Uterus (tissue), 4 donors: Measurements from ENCODE around the gene TC2N. TPM values are rescaled to one million over a fixed set of nuclear protein-coding genes. Genes with fewer than 3 reads are reported as not detected.
A peak's percentile ranks its signal among the peaks of the same experiment; 100 is the strongest.

Experiments used
- DNase-seq, 2 donors: peaks; one replicate each; pipeline ENCODE4 v3.0.0-alpha.2; 2019 to 2020
- H3K27ac ChIP-seq, 2 donors: fragments of 200-600 bp; sonication (generic); 1 replicate in 1 of 2; 2 replicates in 1 of 2; pipeline ENCODE4 v1.5.1; 2016 to 2018
- H3K27me3 ChIP-seq, 2 donors: fragments of 200-600 bp; sonication (generic); one replicate each; pipeline ENCODE4 v1.5.1; 2018 to 2019; ENCODE audit warnings: control low read depth in 1 of 2
- H3K36me3 ChIP-seq, 2 donors: fragments of 200-600 bp; sonication (generic); one replicate each; pipeline ENCODE4 v1.5.1; 2019; ENCODE audit warnings: control low read depth in 1 of 2
- H3K4me1 ChIP-seq, 2 donors: fragments of 200-600 bp; sonication (generic); one replicate each; pipeline ENCODE4 v1.5.1; 2018 to 2019; ENCODE audit warnings: control low read depth in 1 of 2
- H3K4me3 ChIP-seq, 2 donors: fragments of 200-600 bp; sonication (generic); 1 replicate in 1 of 2; 2 replicates in 1 of 2; pipeline ENCODE4 v1.5.1; 2018 to 2019; ENCODE audit warnings: mild to moderate bottlenecking in 1 of 2
- H3K9me3 ChIP-seq, 2 donors: fragments of 200-600 bp; sonication (generic); one replicate each; pipeline ENCODE4 v1.5.1; 2019; ENCODE audit warnings: control low read depth in 1 of 2
- CTCF ChIP-seq, 4 experiments: fragments of 200-600 bp in 2 of 4; fragments of 450-650 bp in 2 of 4; sonication (generic) in 2 of 4; IDR thresholded peaks; one replicate each; pipeline ENCODE4 v1.5.1; 2016 to 2019; ENCODE audit warnings: antibody characterized with exemption in 4 of 4, mild to moderate bottlenecking in 2 of 4, moderate library complexity in 1 of 4
- POLR2A ChIP-seq, 2 donors: fragments of 450-650 bp; IDR thresholded peaks; one replicate each; pipeline ENCODE4 v1.6.1; 2016; ENCODE audit warnings: antibody characterized with exemption in 2 of 2, mild to moderate bottlenecking in 1 of 2, moderate library complexity in 1 of 2
- intact Hi-C: fragments of 100-400 bp; cut with DNase I; formaldehyde crosslinking; loops from one replicate; pipeline ENCODE4 v1.15.1; 2023; ENCODE audit warnings: low total_unique reads
- total RNA-seq, 4 donors: library from RNA; depleted of rRNA in 3 of 4; stranded (reverse); fragments of >200 nt in 3 of 4; gene quantifications; one replicate each; pipeline versions ENCODE4 v1.1.0 to v1.2.4, GENCODE V29; 2014 to 2023
- donor health status: DM: yes; HTN: yes; CAD: no.

Gene TC2N
- total RNA-seq, 4 donors from 2014 or later: 25.4 to 79.1 (median 36.5) TPM

DNA sequence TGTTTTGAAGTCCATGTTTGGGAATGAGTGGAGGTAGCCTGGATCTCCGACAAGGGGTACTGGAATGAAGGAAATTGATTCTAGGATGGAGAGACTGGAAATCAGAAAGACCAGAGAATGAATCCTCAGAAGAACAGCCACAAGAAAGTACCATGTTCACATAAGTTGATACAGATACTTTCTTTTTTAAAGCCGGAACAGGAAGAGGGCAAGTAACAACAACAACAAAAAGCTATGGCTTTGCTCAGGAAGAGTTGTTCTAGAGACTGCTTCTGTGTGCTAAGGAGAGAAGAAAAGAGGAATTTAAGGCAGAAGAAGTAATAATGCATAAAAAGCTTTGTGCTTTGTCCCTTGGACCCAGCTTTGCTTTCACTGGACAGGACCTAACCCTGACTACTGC is 6.2 kb downstream of the TC2N start:
- Histone ChIP-seq H3K36me3 (no peaks in the 10 kb centered on the region), H3K27ac (no peak overlapping the region), H3K9me3 (no peaks in the 10 kb centered on the region), H3K4me1 (no peaks in the 10 kb centered on the region), H3K27me3 (no peaks in the 10 kb centered on the region), H3K4me3 (no peak overlapping the region)
- DNase-seq: no peak
- TF ChIP-seq POLR2A (IDR thresholded peaks at IDR 0.05): no peak
- no peak for TF ChIP-seq CTCF (IDR thresholded peaks at IDR 0.05)
- intact Hi-C loops: no loop called here

DNA sequence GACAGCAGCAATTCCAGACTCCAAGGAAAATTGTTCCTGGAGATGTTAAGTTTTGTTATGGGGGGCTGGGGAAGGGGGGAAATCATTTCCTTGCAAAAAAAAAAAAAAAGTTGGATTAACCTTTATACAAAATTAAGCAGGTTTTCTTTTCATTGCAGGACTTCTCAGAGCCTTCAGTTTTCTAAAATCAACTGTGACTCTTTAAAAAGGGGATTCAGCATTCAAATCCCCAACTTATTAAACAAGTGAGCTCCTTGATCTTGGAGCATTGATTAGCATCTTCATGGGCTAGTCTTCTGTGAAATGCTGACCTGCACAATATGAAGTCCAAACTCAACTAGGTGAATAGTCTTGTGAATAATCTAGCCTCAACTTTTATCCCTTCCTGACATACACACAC is 7.1 kb downstream of the TC2N start:
- Histone ChIP-seq H3K27ac (no peak overlapping the region), H3K27me3 (no peaks in the 10 kb centered on the region), H3K4me3 (no peak overlapping the region), H3K9me3 (no peaks in the 10 kb centered on the region), H3K36me3 (no peaks in the 10 kb centered on the region), H3K4me1 (peaks cover 3 to 5% of the 10 kb centered on the region in 2 donors)
- no peak for DNase-seq
- TF ChIP-seq CTCF (IDR thresholded peaks at IDR 0.05) (no peak), POLR2A (IDR thresholded peaks at IDR 0.05) (no peak)
- intact Hi-C loops: no loop called here

GRCh38 chr14:91858536-91859275 is 8.6 kb downstream of the TC2N start:
- no peaks in the 10 kb centered on the region for H3K36me3 ChIP-seq
- H3K4me1 ChIP-seq: peaks cover 10 to 12% of the 10 kb centered on the region in 2 donors
- no peak overlapping the region for H3K4me3 ChIP-seq
- DNase-seq: no peak
- intact Hi-C loops: no loop called here
- TF ChIP-seq CTCF (IDR thresholded peaks at IDR 0.05) (no peak), POLR2A (IDR thresholded peaks at IDR 0.05) (no peak)
- no peaks in the 10 kb centered on the region for H3K27me3 ChIP-seq
- no peak overlapping the region for H3K27ac ChIP-seq
- H3K9me3 ChIP-seq: no peaks in the 10 kb centered on the region

DNA sequence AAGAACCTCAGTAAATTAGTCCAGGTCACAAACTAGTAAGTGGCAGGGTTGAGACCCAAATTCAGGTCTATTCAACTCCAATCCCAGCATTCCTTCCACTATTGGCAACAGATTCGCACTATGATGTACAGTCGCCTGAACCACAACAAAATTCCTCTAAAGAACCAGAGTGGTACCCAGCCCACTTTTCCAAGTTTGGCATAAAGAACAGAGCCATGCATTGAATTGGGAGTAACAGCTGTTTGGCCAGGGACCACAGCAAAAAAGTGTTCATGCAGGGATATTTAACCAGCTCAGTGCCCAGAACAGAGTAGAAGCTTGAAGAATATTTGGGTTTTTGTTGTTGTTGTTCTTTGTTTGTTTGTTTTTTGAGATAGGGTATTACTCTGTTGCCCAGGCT is 9.7 kb downstream of the TC2N start:
- no peaks in the 10 kb centered on the region for H3K36me3 ChIP-seq
- peaks cover 10 to 12% of the 10 kb centered on the region in 2 donors for H3K4me1 ChIP-seq
- no peaks in the 10 kb centered on the region for H3K27me3 ChIP-seq
- H3K4me3 ChIP-seq: no peak overlapping the region
- TF ChIP-seq POLR2A (IDR thresholded peaks at IDR 0.05): no peak
- TF ChIP-seq CTCF (IDR thresholded peaks at IDR 0.05): no peak
- intact Hi-C loops: no loop called here
- DNase-seq: no peak
- H3K27ac ChIP-seq: no peak overlapping the region
- H3K9me3 ChIP-seq: no peaks in the 10 kb centered on the region

DNA sequence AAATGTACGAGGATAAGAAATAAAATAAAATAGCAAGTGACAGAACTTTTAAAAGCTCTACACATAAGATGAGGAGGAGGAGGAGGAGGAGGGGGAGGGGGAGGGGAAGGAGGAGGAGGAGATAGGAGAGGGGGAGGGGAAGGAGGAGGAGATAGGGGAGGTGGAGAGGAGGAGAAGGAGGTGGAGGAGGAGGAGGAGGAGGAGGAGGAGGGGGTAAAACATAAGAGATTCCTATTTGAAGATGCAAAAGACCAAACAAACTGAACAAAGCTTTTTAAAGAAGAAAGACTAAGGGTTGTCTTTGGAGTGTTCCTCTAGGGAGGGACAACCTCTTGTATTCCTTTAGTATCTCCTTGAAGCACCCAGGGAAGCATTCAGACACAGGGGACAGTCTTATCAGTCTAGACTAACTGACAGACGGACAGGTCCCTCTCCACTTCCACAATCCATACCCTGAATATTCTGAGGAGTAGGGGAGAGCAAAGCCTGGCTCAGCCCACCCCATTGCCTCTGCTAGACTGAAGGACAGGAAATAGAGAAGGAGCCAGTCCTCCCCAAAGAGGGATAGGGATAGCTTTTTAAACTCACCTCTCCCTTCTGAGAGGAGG is 12.9 kb downstream of the TC2N start:
- TF ChIP-seq POLR2A (IDR thresholded peaks at IDR 0.05): no peak
- no peak for TF ChIP-seq CTCF (IDR thresholded peaks at IDR 0.05)
- DNase-seq: no peak
- intact Hi-C loops: no loop called here
- H3K4me3 ChIP-seq: no peak overlapping the region
- H3K9me3 ChIP-seq: no peaks in the 10 kb centered on the region
- peak overlapping the region; percentile 72 to 80 for H3K27ac ChIP-seq
- no peaks in the 10 kb centered on the region for H3K36me3 ChIP-seq
- peaks cover 10 to 12% of the 10 kb centered on the region in 2 donors for H3K4me1 ChIP-seq
- no peaks in the 10 kb centered on the region for H3K27me3 ChIP-seq
